Transverse colon (tissue), 4 donors: ENCODE results near the gene AS3MT. TPM values are rescaled to one million over a fixed set of nuclear protein-coding genes. Genes with fewer than 3 reads are reported as not detected.

Experiments
- DNase-seq: peaks from one replicate; pipeline ENCODE4 v3.0.0-alpha.2; 2019
- H3K27ac ChIP-seq, 4 donors: fragments of 200-600 bp; sonication (generic); 2 replicates each; pipeline ENCODE4 v1.5.1; 2016 to 2018; ENCODE audit warnings: inconsistent platforms in 4 of 4
- H3K27me3 ChIP-seq: fragments of 200-600 bp; sonication (generic); 2 replicates; pipeline ENCODE4 v1.5.1; 2017; ENCODE audit warnings: inconsistent platforms
- H3K36me3 ChIP-seq, 4 donors: fragments of 200-600 bp; sonication (generic); 2 replicates each; pipeline ENCODE4 v1.5.1; 2017 to 2019; ENCODE audit warnings: inconsistent platforms in 4 of 4
- H3K4me1 ChIP-seq, 4 donors: fragments of 200-600 bp; sonication (generic); 2 replicates each; pipeline ENCODE4 v1.5.1; 2017 to 2020; ENCODE audit warnings: inconsistent platforms in 4 of 4
- H3K4me3 ChIP-seq, 4 donors: fragments of 200-600 bp; sonication (generic); 1 replicate in 1 of 4; 2 replicates in 3 of 4; pipeline versions ENCODE4 v1.5.1 to v1.6.1; 2017 to 2019; ENCODE audit warnings: inconsistent platforms in 4 of 4
- H3K9me3 ChIP-seq, 2 donors: fragments of 200-600 bp; sonication (generic); 2 replicates each; pipeline ENCODE4 v1.5.1; 2017 to 2019; ENCODE audit warnings: inconsistent platforms in 2 of 2
- EP300 ChIP-seq: sonication (generic); formaldehyde crosslinking; IDR thresholded peaks from one replicate; pipeline ENCODE4 v1.6.1; 2017; ENCODE audit warnings: antibody characterized with exemption, low read depth
- POLR2A ChIP-seq: fragments of 450-650 bp; IDR thresholded peaks from one replicate; pipeline ENCODE4 v1.6.1; 2016; ENCODE audit warnings: antibody characterized with exemption, mild to moderate bottlenecking, moderate library complexity
- POLR2AphosphoS5 ChIP-seq, 3 donors: sonication (generic); formaldehyde crosslinking; IDR thresholded peaks; one replicate each; pipeline ENCODE4 v1.6.1; 2016; ENCODE audit warnings: antibody characterized with exemption in 3 of 3
- WGBS, 2 donors: methylation state at CpG; one replicate each; pipeline ENCODE4 v1.1.5; 2018; ENCODE audit warnings: low coverage in 1 of 2; 5-methylcytosine and 5-hydroxymethylcytosine counted together
- in situ Hi-C, 4 donors: fragments of 200-750 bp; cut with MboI; loops; one replicate each; pipeline versions ENCODE4 v1.15.0 to v1.15.1; 2017; ENCODE audit warnings: low sequenced_read_pairs in 3 of 4, low pct_ligation_motif_present in 1 of 4, low pct_unique_long_range_greater_than_20kb in 1 of 4
- intact Hi-C: fragments of 100-400 bp; cut with DNase I; formaldehyde crosslinking; loops from one replicate; pipeline ENCODE4 v1.15.1; 2023; ENCODE audit warnings: low total_unique reads
- total RNA-seq, 4 donors: library from RNA; depleted of rRNA; stranded (reverse); fragments of >200 nt; gene quantifications; one replicate each; pipeline ENCODE4 v1.1.0, GENCODE V29; 2016
- TF ChIP-seq, protein P1 (sequence below), 5 experiments: fragments of 200-600 bp in 3 of 5; fragments of 450-650 bp in 2 of 5; sonication (generic) in 3 of 5; IDR thresholded peaks; 1 replicate in 2 of 5; 2 replicates in 3 of 5; pipeline ENCODE4 v1.5.1; 2016 to 2017; ENCODE audit warnings: antibody characterized with exemption in 5 of 5, inconsistent platforms in 3 of 5, mild to moderate bottlenecking in 2 of 5, moderate library complexity in 1 of 5

Gene AS3MT
- total RNA-seq, 4 donors from 2014 or later: 0.96 to 3.4 (median 2.9) TPM; not detected in 1

DNA sequence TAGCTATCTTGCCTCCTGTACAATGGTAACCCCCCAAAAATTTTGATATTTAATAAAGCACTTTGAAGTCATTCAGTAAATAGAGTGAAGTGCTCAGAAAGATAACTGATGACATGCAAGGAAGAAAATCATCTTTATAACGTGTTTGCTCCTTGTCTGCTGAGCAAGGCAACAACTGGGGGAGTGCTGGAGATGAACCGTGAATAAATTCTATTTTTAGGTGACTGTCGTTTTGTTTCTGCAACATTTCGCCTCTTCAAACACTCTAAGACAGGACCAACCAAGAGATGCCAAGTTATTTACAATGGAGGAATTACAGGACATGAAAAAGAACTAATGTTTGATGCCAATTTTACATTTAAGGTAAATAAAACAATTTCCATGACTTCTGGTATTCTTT is 9.4 kb downstream of the AS3MT start:
- H3K4me3 ChIP-seq: no peak overlapping the region
- TF ChIP-seq POLR2AphosphoS5 (IDR thresholded peaks at IDR 0.05) (no peak), POLR2A (no peak), EP300 (no peak)
- TF ChIP-seq, protein P1, sequence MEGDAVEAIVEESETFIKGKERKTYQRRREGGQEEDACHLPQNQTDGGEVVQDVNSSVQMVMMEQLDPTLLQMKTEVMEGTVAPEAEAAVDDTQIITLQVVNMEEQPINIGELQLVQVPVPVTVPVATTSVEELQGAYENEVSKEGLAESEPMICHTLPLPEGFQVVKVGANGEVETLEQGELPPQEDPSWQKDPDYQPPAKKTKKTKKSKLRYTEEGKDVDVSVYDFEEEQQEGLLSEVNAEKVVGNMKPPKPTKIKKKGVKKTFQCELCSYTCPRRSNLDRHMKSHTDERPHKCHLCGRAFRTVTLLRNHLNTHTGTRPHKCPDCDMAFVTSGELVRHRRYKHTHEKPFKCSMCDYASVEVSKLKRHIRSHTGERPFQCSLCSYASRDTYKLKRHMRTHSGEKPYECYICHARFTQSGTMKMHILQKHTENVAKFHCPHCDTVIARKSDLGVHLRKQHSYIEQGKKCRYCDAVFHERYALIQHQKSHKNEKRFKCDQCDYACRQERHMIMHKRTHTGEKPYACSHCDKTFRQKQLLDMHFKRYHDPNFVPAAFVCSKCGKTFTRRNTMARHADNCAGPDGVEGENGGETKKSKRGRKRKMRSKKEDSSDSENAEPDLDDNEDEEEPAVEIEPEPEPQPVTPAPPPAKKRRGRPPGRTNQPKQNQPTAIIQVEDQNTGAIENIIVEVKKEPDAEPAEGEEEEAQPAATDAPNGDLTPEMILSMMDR (IDR thresholded peaks at IDR 0.05): no peak
- no peaks in the 10 kb centered on the region for H3K27me3 ChIP-seq
- no peaks in the 10 kb centered on the region for H3K36me3 ChIP-seq
- no peaks in the 10 kb centered on the region for H3K4me1 ChIP-seq
- no peak for DNase-seq
- intact Hi-C loops: no loop called here
- 72 to 87% methylated on average over 4 of the region's 4 CpGs for WGBS, 2 donors
- H3K27ac ChIP-seq: no peak overlapping the region
- H3K9me3 ChIP-seq: no peaks in the 10 kb centered on the region
- in situ Hi-C loops: no loop called here

DNA sequence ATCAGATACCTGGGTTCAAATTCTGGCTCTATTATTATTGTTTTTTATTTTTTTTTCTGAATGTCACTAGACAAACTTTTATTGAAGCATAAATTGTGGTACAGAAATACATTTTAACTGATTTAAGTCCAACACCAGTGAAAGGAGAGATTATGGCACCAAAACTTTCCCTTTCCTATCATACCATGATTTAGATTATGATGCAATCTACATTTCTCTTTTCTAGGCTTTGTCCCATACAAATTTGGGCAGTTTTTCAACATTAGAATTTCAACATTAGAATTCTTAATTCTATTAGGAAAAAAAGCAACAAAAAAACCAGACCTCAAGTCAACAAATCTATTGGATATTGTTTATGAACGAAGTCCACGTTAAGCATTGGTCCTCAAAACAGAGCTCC is 11.0 kb downstream of the AS3MT start:
- Histone ChIP-seq H3K36me3 (no peaks in the 10 kb centered on the region), H3K27ac (no peak overlapping the region), H3K27me3 (no peaks in the 10 kb centered on the region), H3K4me3 (no peak overlapping the region), H3K4me1 (no peaks in the 10 kb centered on the region), H3K9me3 (no peaks in the 10 kb centered on the region)
- in situ Hi-C loops (no loop called here), intact Hi-C loops (no loop called here)
- DNase-seq: no peak
- WGBS, 2 donors: 84 to 86% methylated on average over 2 of the region's 2 CpGs
- TF ChIP-seq, protein P1 (IDR thresholded peaks at IDR 0.05): no peak
- TF ChIP-seq POLR2AphosphoS5 (IDR thresholded peaks at IDR 0.05) (no peak), POLR2A (no peak), EP300 (no peak)

DNA sequence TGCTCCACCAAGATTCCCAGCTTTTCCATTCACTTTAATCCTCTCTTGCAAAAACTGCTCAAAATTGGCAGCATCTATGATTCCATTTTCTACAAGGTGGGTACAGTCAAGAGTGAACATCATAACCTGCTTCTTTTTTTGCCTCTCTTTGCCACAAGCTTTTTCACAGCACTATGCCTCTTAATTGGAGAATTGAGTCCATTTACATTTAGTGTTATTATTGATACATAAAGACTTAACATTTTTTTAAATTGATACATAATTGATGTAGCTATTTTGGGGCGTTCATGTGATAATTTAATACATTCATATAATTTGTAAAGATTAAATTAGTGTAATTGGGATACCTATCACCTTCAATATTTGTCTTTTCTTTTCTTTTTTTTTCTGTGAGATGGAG is 18.8 kb downstream of the AS3MT start:
- Histone ChIP-seq H3K36me3 (no peaks in the 10 kb centered on the region), H3K27me3 (no peaks in the 10 kb centered on the region), H3K4me1 (no peaks in the 10 kb centered on the region), H3K4me3 (no peak overlapping the region), H3K27ac (no peak overlapping the region), H3K9me3 (no peaks in the 10 kb centered on the region)
- intact Hi-C loops (no loop called here), in situ Hi-C loops (no loop called here)
- no peak for DNase-seq
- TF ChIP-seq EP300 (no peak), POLR2AphosphoS5 (IDR thresholded peaks at IDR 0.05) (no peak), POLR2A (no peak)
- TF ChIP-seq, protein P1 (IDR thresholded peaks at IDR 0.05): no peak
- 85 to 87% methylated on average over 1 of the region's 1 CpG for WGBS, 2 donors

DNA sequence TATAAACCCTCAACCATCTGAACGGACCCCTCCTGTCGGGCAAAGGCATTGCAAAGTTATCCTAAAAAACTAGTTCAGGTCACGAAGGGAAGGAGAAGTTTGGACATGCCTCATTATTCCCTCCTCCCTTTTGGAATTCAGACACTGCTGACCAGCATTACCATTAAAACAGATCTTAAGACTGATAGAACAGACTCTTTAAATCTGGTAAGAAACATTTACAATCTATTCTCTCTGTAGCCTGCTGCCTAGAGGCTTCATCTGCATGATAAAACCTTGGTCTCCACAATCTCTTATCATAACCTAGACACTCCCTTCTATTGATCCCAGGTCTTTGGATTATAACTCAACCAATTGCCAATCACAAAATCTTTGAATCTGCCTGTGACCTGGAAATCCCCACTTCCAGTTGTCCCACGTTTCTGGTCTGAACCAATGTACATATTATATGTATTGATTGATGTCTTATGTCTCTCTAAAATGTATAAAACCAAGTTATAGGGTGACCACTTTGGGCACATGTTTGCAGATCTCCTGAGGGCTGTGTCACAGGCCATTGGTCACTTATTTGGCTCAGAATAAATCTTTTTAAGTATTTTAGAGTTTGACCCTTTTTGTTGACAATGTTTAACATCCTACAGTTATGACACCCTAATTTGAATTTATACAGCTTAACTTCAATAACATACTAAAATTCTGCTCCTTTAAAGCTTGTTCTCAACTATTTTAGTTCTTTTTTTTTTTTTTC is 25.4 kb downstream of the AS3MT start:
- Histone ChIP-seq H3K36me3 (no peaks in the 10 kb centered on the region), H3K4me1 (no peaks in the 10 kb centered on the region), H3K4me3 (no peak overlapping the region), H3K9me3 (no peaks in the 10 kb centered on the region), H3K27me3 (no peaks in the 10 kb centered on the region), H3K27ac (no peak overlapping the region)
- intact Hi-C loops (loop anchor here (5.0 kb wide), 1 partner anchor 57 kb away; the partner anchor contains the start of gene CYP17A1), in situ Hi-C loops (loop anchor here in 1 of 4 donors (10.0 kb wide), 1 partner anchor 170 kb away; no protein-coding TSS in a partner anchor)
- WGBS, 2 donors: 77 to 79% methylated on average over 4 of the region's 4 CpGs
- DNase-seq: no peak
- TF ChIP-seq POLR2AphosphoS5 (IDR thresholded peaks at IDR 0.05) (no peak), POLR2A (no peak), EP300 (no peak)
- TF ChIP-seq, protein P1 (IDR thresholded peaks at IDR 0.05): no peak
